ENCODE data around the gene GBP6.
"Not testable (repeated sequence)": the region's sequence is repeated elsewhere in the genome, so short reads cannot be mapped to it uniquely, and the experiment has no call there.

GBP6 gene

DNA sequence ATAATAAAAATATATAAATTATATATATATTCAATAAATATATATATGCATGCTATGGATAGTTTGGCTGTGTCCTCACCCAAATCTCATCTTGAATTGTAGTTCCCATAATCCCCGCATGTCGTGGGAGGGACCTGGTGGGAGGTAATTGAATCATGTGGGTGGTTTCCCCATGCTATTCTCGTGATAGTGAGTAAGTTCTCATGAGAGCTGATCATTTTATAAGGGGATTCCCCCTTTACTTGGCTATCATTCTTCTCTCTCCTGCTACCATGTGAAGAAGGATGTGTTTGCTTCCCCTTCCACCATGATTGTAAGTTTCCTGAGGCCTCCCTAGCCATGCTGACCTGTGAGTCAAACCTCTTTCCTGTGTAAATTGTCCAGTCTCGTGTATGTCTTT, 10.0 kb downstream of the GBP6 start:
- not testable (repeated sequence) for DNase-seq (ENCODE audit: low spot score)

DNA sequence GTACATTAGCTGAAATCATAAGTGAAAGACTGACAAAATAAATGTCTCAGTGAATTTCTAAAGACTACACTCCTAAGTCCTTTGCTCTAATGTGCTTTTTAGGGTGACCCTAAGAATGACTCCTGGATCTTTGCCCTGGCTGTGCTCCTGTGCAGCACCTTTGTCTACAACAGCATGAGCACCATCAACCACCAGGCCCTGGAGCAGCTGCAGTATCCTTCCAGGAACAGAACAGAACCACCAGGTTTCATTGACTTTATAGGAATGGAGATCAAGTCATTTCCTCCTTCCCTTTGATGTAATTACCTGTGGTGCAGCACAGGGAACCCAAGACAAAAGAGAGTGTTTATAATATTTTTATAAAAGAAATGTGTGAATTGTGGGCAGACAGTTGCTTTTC, 14.1 kb downstream of the GBP6 start:
- DNase-seq (ENCODE audit: low spot score) = no peak

DNA sequence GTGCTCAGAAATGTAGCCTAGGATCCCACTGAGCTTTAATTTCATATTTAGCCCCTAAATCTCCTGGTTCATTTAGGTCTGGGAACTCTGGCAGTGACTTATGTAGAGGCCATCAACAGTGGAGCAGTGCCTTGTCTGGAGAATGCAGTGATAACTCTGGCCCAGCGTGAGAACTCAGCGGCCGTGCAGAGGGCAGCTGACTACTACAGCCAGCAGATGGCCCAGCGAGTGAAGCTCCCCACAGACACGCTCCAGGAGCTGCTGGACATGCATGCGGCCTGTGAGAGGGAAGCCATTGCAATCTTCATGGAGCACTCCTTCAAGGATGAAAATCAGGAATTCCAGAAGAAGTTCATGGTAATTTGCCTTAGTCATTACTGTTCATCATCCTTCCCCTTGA, 17.8 kb downstream of the GBP6 start:
- no peak for DNase-seq (ENCODE audit: low spot score)

DNA sequence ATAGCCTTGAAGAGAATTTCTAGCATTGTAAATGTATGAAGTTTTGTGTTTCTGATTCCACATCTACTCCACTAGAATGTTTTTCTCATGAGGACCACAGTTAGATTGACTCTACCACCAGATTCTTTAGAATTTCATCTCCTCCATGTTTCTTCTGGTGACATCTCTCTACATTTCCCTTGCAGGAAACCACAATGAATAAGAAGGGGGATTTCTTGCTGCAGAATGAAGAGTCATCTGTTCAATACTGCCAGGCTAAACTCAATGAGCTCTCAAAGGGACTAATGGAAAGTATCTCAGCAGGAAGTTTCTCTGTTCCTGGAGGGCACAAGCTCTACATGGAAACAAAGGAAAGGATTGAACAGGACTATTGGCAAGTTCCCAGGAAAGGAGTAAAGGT, 18.6 kb downstream of the GBP6 start:
- no peak for DNase-seq (ENCODE audit: low spot score)

DNA sequence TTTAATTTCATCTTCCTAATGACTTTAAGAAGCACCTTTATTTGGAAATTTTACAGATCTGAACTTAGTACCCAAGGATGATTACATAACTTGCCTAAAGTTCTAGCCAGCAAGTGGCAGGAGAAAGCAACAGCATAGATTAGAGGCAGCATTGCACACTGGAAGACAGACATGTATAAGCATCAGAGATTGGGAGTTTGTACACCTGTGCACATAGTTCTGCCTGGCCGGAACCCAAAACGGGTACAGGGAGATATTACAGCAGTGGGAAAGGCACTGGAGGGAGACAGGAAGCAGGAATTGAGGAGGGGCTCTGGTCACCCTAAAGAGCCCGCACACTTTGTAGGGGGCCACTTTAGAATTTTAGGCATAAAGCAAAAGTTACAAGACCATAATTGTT, 19.3 kb downstream of the GBP6 start:
- no peak for DNase-seq (ENCODE audit: low spot score)

DNA sequence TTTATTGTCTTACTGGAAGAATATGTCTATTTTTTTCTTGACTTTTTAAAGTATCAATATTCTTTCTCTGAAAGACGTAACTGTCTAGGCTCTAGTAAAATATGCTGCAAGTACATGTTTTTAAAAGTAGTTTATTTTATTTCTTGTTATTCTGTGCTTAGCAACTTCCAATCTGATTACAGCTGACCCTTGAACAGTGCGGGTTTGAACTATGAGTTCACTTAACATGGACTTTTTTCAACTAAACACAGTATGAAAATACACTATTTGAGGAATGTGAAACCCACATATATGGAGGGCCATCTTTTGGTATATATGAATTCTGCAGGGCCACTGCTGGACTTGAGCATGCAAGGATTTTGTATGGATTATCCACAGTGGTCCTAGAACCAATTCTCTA, 26.8 kb downstream of the GBP6 start:
- DNase-seq (ENCODE audit: low spot score) = no peak

DNA sequence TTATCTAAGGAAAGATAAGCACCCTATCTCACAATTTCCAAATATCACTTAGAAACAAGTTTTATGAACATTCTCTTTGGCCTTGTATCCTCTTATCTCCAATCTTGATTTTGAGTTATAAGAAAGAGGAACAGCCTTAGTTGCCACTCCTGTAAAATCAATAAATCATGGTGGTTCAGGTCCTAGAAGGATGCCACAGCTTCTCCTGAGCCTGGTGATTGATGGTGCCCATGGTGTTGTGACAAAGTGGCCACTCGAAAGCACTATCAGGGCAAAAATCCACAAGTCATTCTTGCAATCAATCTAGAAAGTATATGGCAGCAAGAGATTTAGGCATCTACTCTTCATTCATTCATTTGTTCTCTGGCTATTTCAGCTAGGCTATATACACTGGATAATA, 27.8 kb downstream of the GBP6 start:
- DNase-seq (ENCODE audit: low spot score) = no peak

DNA sequence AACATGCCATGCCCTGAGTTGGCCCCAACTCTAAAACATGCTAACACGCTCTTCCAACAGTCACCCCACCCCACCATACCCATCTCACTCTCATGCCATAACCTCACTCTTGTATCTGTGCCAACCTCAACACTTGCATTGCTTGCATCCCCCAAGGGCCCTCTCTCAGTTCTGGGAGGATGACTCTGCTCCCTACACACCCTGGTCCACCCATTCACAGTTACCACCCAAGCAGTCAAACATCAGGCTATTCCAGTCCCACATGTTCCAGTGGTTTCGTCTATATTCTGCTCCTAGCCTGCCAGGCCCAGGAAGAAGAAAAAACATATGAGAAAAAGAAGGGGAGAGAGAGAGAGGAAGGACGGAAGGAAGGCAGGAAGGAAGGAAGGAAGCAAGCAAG, 31.0 kb downstream of the GBP6 start:
- DNase-seq (ENCODE audit: low spot score) = no peak

DNA sequence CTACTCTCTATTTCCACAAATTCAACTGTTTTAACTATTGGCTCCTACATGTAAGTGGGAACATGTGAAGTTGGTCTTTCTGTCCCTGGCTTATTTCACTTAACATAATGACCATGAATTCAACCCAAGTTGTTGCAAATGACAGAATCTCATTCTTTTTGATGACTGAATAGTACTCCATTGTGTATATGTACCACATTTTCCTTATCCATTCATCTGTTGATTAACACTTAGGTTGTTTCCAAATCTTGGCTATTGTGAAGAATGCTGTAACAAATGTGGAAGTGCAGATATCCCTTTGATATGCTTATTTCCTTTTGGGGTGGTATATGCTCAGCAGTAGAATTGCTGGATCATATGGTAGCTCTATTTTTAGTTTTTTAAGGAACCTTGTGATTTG, 33.0 kb downstream of the GBP6 start:
- DNase-seq (ENCODE audit: low spot score) = no peak

DNA sequence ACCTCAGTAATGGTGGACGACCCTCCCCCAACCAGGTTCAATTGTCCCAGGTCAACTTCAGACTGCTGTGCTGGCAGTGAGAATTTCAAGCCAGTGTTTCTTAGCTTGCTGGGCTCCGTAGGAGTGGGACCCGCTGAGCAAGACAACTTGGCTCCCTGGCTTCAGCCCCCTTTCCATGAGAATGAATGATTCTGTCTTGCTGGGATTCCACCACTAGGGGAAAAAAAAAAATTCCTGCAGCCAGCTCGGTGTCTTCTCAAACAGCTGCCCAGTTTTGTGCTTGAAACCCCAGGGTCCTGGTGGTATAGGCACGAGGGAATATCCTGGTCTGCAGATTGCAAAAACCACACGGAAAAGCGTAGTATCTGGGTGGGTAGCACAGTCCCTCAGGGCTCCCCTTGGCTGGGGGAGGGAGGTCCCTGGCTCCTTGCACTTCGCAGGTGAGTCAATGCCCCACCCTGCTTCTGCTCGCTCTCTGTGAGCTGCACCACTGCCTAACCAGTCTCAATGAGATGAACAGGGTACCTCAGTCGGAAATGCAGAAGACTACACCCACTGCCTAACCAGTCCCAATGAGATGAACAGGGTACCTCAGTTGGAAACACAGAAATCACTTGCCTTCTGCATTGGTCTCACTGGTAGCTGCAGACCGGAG, 41.5 kb downstream of the GBP6 start:
- DNase-seq (ENCODE audit: low spot score) = no peak

DNA sequence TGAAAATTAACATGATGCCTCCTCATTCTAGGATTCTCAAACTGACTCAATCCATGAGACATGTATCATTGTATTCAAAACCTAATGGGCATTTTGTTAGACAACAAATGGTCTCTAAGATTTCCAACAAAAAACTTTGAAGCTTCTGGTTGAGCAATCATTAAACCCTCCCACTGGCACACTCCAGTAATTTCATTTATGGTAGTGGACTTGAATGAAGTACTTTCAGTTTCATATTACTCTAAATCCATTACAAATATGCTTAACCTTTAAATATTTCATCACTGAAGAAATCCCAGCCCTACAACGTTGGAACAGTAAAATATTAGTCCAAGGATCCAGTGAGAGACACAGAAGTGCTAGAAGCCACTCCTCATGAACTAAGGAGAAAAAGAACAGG, 43.5 kb downstream of the GBP6 start:
- DNase-seq (ENCODE audit: low spot score) = no peak

DNA sequence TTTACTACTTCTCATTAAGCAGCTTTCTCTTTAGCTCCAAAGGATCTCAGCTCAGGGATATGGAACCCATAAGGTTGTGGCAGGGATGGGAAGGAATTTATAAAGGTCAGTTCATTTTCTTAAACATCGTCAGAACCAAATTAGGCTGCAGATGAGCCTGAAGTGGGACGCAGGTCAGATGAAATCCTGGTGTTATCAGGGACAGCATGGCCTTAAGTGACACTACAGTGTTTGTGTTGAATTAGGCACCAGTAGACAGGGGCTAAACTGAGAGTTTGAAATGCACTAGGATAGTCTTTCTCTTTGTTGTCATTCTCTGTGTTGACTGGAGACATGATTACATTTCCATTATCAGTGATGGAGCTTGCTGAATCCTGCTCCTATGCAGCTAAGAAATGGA, 43.9 kb downstream of the GBP6 start:
- not testable (repeated sequence) for DNase-seq (ENCODE audit: low spot score)

DNA sequence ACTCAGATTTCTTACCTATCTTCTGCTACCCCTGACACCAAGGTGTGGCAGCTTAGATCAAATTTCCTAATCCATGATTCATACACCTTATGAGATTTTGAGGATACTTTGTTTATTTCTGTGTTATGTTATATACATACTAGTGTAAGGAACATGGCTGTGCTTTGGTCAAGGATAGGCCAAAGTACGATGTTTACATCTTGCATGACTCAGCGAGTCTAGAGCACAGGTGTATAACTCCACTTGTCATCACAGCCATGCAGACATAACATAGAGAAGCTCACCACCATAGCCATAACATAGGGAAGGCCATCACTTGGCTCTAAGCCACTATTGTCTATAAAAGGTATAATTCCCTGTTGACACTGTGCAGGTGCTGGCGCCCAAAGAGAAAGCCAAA, 61.2 kb downstream of the GBP6 start:
- no peak for DNase-seq (ENCODE audit: low spot score)

DNA sequence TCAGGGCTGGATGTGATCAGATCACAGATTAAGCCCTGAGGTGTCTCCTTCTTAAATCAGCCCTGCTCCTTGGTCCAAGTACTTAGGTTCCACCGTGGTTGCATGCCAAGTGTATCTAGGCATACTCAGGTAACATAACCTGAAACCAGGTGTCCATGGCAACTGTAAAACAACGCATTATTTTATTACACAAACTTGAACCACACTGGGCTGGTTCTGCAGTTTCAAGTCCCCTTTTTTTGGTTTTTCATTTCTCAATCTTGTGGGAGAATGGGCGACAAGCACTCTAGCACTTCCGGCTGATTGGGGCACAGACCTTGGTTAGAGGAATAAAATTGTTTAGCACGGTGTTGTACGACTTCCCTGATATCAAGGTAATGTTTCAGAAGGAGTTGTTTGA, 65.2 kb downstream of the GBP6 start:
- no peak for DNase-seq (ENCODE audit: low spot score)

DNA sequence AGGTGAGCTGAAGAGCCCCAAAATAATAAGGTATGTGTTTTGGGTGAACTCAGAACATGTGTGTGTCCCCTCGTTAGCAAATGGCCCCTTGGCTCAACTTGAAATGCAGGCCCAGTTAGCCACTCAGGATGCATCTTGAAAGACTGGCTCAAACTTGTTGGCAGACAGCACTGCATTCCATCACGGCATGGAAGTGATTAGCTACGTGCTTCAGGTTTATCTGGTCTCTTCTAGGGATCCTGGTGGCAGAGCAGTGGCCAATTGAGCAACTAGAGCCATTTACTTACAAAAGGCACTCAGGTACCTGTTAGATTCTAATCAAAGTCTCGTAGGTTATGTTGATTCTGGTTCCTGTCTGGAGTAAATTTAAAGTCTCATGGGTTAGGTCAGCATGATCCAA, 65.8 kb downstream of the GBP6 start:
- not testable (repeated sequence) for DNase-seq (ENCODE audit: low spot score)

DNA sequence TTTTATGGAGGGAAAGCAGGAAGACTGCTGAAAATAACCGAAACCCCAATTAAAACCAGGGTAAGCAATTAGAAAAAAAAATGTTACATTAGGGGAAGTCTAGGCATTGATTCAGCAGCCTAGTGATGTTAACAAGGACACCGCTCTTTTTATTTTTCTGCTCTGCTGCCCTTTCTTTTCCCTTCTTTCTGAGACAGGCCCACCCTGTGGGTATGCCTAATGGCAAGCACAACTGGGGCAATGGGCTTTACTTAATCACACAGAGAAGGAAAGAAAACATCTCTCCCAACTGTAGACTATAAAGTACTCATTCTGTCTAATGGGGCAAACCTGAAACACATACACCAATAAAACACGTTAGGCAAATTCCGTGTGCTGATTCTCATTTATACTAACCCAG, 69.6 kb downstream of the GBP6 start:
- no peak for DNase-seq (ENCODE audit: low spot score)

DNA sequence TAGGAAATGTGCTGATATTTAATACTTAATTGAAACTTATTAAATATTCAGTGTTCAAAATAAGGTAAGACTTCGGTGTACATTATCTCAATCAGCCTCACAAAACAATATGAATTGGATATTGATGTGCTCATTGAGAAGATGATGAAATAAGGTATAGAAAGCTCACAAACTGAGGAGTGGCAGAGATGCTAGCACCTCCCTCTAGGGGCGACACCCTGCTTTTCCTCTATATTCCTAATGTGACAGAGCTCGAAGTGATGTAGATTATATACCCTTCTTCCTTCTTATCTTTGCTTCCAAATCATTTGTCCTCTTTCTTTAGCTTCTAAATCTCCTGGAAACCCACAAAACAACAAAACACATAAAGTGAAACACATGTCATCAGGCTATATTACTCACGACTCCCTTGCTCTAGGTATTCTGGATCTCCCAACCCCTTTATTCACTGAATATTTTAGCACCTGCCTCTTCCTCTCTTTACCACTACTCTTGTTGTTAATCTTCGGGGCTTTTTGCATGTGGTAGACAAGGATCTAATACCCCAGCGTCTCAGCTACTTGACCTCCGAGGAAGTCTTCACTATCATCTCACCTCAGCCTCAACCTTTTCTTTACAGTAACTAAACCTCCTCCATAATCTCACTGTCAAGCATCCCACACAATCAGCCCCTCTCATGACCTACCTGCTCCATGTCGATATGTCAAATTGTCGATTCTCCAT, 70.4 kb downstream of the GBP6 start:
- not testable (repeated sequence) for DNase-seq (ENCODE audit: low spot score)
